Measurements from ENCODE around the gene LOX.

GRCh38 chr5:122095158-122095557 is 17.1 kb upstream of the LOX start:
- no peak for TF ChIP-seq CTCF (optimal IDR thresholded peaks at IDR 0.05 in 1 of 3, IDR thresholded peaks at IDR 0.05 in 1 of 3, conservative IDR thresholded peaks at IDR 0.05 in 1 of 3; ENCODE audit: extremely low read depth in 1 of 3, insufficient read depth in 2 of 3, low read length in 3 of 3)
- no peak for TF ChIP-seq EZH2 (IDR thresholded peaks at IDR 0.05; ENCODE audit: low read length)

All from keratinocyte (primary cell).